8988T (cell line): ENCODE results near the gene GALNT12.

Experiments used
- DNase-seq: peaks from one replicate; pipeline ENCODE4 v3.0.0; 2011

Gene GALNT12

DNA sequence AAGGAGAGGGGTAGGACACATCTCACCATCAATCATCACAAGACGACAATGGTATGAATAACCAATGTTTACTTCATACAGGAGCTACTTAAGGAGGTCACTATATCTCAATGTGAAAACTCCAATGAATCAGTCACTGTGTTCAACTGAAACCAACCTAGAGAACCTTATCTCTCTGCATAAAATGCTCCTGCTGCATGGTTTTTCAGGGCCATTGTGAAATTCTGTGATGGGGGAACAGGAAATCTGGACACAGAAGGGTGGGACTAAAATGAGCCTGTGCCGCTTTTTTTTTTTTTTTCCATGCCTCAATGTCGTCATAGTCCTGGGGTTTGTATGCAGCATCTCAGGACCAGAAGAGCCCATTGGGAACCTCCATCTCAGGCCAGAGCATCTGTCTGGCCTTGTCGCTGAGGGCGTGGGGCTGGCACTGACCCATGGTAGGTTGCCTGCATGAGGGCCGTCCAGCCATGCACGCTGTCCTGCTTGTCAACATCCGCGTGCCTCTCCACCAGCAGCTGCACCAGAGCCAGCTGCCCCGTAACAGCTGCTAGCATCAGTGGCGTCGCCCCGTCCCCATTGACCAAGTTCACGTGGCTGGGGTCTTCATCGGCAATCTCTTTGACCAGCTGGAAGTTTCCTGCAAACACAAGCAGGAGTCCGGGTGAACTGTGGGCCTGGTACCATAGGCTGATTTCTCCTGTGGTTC lies 23.8 kb upstream of the GALNT12 start:
- no peak for DNase-seq

DNA sequence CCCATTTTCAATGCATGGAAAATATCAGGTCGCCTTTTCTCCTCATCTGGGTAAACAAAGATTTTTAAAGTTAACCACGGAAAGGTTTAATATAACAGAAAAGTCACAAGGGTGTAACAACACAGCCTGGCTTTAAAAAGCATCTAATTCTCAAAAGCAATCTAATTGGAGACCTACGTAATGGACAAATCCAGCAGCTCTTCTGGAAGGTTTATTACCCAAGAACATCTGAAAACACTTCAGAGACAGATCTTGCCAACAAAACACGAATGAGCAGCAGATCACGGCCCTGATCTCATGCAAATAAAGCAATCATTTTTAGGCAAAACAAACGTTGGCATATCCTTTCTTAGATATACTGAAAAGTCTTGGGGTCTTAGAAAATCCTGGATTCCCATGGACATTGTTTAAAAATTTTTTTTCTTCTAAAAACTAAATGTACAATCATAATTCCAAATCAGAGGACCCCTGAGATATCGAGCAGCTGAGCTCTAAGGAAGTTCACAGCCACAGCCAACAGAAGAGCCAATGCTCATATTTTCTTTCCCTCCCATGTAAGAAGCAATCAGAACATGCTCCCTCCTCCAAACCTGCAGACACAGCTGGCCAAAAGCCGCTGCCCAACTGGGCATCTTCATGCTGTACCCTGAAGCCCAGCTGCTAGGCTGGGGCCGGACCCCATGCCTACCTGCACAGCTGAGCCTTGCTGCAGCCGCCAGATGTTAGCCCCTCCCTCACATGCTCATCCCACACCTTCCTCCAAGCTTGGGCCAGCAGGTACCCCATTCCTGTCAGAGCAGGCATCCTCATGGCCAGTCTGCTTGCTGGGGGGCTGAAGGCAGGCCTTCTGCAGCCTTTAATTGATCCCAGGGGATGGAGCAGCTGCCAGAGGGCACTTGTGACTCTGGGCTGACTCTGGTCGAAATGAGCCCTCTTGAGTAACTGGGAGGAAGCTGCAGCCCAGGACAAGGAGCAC lies 22.4 kb upstream of the GALNT12 start:
- no peak for DNase-seq

DNA sequence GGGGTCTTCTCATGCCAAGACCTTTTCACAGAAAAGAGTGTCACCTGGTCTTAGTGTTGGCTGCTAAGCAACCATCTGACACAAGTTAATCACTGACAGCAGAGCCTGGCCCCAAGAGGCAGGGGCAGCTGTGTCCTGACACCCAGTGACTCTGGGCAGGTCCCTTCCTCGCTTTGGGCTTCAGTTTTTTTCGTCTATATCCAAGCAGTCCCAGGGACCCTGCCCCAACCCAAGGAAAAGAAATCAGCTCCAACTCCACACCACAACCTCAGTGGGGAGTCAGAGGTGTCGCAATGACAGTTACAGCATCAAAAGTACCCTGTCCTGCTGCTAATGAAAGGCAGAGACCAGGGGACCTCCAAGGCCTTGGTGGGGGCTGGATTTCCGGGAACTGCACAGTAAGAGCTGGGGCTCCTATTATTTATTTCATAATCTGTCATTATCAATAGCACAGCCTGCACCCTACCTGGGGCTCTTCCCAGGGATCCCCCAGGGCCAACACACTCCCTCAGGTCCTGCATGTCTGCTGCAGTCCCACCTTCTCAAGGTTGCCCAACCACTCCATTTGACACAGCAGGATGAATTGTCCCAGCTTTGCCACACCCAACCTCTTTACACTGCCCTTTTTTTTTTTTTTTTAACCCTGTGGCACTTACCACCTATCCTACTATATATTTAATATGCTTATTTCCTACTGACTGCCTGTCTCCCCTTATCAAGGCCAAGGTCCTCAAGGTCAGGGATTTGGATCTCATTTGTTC lies 20.5 kb upstream of the GALNT12 start:
- DNase-seq = no peak

DNA sequence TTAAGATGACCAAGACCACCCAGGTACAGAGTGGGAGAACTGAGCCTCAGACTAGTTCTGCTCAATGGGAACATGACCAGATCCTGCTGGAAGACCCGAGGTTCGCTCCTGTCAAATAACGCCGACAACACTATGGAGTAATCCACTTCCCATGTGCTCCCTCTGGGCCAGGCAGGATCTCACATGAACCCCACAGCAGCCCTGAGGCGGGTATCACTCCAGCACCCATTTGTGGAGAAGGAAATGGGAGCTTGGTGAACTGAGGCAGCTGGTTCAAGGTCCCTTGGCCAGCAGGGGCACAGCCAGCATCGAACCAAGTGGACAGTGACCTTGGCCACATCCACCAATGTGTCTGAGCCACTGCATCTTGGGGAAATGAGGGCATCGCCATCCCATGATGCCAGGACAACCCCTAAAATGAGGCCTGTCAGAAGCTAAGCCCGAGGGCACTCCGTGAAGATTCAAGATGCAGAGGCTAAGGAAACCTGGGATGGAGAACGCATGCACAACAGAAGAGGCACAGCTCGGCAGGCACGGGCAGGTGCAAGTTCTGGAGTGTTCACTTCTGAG lies 19.6 kb upstream of the GALNT12 start:
- DNase-seq = no peak

DNA sequence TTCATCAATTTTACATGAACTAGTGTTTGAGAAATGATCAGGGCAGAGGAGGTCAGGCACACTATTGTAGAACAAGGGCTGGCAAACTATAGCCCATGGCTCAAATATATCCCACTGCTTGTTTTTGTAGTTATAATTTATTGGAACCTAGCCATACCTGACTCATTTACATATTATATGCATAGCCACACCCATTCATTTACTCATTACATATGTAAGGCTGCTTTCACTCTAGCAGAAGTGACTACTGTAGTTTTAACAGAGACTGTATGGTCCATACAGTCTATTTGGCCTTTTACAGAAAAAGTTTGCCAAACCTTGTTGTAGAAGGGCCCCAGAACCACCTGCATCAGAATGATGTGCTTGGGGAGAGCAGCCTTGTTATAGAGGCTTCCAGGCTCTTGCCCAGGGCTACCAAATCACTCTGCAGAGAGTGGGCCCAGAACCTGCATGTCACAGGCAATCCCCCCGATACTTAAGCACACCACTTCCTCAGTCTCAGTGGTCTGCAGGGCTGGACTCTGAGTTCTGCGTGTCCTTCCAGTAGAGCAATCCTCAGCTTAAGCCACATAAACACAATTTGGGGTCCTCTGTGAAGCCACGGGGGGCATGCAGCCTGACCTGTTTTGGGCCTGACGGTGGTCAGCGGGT lies 17.9 kb upstream of the GALNT12 start:
- DNase-seq = no peak

DNA sequence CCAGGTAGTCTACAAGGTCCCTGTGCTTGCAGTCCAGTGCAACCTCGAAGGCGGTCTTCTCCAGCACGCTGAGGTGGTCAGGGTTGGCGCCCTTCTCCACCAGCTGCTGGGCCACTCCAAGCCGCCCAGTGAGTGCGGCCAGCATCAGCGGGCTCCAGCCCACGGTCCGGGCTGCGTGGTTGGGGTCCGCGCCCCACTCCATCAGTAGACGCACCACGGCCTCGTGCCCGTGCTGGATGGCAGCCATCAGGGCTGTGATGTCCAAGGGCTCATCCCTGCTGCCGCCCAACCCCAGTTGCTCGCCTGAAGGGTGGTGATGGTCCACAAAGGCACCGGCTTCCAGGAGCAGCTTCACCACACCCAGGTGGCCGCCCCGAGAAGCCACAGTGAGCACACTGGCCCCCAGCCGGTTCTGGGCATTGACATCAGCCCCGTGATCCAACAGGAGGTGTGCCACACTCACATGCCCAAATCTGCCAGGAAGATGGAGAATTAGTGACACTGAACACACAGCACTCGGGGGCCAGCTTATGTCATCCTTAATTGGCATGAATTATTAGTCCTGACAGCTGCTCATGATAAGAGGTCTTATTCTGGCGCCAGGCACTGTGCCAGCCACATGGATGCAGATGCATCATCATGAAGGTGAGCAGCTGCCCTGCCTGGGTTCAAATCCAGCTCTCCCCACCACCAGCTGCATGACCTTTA lies 17.2 kb upstream of the GALNT12 start:
- DNase-seq = no peak

DNA sequence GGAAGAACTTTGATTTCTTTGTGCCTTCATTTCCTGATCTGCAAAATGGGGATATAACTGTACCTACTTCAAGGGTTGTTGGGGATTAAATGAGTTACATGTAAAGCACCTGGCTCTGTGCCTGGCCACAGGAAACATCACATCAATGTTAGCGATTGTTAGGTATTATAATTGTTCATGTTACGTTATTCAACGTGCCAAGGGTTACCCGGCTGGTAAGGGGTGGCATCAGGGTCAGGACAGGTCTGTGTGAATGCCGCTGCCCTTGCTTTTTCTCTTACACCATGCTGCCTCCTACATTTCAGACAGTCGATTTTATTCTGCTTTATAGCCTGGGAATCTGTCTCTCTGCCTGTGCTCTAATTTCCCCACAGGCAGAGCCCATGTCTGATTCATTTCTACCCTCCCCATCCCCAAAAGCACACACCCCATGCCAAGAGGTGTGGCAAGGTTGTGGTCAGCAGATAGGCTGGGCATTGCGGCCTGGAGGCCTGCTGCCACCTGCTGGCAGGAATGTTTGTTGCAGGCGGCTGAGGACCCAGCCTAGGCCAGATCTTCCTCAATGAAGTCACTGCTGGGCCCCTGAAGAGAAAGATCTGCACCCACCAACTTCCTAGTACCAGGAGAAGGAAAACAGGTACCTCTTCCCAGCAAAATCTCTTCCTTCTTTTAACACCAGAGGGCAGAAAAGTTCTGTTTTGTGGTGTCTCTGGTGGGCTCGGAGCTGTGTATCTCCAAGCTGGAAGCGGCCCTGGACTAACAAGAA lies 16.4 kb upstream of the GALNT12 start:
- DNase-seq = peak; percentile 78

DNA sequence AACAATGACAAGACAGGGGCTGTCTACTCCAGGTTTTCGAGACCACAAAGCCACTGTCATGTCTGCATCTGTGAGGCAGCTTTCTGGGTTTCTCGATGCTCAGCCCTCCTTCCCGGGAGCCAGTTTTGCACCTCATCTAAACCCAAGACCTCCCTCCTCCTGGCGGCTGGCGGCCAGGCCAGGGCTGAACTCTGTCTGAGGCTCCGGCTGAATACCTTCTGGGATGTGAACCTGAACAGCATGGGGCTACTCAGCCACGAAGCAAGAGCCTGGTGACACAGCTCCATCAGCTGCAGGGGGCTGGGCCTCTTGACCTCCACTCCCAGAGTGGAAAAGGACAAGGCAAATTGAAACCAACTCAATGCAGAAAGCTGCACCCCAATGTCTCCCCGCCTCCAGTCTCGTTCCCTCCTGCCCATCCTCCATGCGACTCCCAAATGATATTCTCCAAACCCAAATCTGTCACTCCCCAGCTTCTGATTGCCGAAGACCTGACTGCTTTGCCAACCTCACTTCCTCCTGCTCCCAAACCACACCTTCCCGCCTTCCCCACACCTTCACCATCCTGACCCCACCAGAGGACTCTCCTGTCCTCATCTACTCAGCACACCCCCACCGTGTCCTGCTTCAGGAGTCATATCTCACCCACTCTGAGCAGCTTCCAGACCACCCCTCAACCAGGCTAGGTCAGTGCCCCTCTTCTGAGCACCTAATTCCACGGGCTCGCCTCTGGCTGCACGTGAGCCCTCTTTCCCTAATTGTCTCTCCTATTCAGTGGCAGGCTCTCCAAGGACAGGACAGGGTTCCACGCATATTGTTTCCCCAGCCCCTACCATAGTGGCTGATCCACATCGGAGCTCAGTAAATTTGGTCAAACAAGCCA lies 15.6 kb upstream of the GALNT12 start:
- DNase-seq = no peak

DNA sequence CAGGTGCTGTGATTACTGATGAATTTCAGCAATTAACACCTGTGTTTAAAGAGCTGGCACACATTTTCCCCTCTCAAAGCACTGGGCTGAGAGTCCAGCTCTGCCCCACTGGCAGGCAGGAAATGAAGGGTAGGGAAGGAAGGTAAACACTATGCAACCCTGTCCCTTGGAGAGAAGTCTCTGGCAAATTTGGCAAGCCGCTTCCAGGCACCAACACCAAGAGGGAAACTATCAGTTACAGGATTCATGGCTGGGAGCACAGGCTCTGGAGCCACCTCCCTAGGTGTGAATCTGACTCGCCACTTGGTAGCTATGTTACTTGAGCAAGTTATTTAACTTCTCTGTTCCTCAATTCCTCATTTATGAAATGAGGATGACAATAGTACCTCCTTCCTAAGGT lies 14.4 kb upstream of the GALNT12 start:
- DNase-seq = no peak

DNA sequence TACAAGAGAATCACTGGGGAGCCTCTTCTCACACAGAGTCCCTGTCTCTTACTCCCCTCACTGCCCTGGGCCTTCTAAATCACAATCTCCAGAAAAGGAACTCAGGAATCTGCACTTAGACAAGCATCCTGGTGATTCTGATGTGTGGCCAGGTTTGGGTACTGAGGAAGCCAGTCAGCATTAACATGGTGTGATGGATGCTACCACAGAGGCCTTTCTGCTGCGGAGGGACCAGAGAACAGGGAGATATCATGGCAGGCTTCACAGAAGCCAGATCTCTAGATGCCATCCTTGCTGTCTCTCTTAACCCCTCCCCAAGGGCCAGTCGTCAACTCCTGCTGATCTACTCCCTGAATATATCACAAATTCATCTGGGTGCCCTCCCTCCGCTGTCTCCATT lies 12.7 kb upstream of the GALNT12 start:
- DNase-seq = no peak

DNA sequence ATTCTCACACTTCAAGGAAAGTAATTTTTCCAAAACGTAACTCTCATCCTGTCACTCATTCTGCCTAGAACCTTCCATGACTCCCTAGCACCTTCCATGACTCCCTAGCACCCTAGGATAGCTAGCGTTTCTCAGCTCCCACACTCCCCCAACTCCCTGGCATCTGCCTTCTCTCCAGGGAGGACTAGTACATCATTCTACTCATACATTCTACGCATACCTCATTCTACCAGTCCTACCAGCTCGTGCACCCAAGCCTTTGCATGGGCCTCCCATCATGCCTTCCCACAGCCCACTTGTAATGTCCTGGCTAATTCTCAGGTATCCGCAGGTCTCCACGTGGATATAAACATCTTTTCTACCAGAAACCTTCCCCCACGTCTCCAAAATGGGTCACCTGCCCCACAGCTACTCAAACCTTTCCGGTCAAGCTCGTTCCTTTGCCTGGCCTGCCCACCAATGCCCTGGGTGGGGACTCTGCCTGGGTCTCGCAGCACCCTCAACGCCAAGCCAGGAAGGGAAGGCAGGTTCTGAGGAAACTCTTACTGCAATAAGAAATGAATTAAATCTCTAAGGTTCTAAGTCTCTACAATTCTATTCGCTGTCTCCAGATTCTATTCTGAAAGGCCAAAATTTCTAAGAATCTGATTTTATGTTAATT lies 12.0 kb upstream of the GALNT12 start:
- DNase-seq = no peak

DNA sequence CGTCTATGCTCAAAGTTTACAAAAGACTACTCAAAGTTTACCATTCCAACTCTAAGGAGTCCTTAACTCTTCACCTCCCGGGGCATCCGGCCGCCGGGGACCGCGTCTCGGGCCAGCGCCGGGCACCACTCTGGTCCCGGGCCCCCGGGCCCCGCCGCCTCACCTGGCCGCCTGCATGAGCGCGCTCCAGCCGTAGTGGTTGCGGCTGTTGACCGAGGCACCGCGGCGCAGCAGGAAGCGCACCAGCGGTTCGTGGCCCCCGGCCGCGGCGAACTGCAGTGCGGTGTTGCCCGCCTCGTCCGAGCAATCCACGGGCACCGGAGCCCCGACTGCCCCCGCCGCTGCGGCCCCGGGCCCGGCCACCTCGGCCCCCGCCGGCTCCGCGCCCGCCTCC lies 11.5 kb upstream of the GALNT12 start:
- DNase-seq = peak; percentile 56

DNA sequence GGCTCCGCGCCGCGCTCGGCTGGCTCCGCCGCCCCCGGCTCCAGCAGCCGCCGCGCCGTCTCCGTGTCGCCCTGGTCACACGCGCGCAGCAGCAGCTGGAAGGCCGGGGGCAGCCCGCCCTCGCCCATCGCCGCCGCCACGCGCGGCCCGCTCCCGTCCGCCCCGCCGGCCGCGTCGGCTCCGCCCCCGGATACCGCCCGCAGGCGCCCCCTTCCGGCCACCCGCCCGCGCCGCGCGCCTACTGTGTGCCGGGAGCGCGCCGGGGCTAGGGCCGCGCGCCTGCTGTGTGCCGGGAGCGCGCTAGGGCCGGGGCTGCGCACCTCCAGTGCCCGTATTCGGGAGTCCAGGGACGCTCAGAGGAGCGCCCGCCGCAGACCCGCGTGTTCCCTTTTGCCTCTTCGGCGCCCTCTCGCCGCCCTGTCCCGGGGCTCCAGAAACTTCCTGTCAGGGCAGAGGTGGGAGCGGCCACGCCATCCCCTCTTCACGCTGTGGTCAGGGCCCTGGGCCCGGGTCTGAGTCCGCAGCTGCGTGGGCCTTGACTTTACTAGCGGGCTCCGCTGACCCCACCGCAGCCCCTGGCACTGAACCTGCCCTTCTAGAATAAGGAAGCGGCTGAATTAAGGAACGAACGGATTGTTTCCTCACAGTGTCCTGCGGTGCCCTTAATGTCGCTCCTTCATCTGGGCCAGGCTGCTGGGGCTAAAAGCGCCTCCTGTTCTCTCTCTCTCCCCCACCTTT lies 10.9 kb upstream of the GALNT12 start, which contains the start of gene ANKS6:
Gene ANKS6 (minus strand): TSS at position 192 of the 738 bp plus-strand sequence. CDS start 64 bp downstream, at position 128.
- peak; percentile 90 for DNase-seq

DNA sequence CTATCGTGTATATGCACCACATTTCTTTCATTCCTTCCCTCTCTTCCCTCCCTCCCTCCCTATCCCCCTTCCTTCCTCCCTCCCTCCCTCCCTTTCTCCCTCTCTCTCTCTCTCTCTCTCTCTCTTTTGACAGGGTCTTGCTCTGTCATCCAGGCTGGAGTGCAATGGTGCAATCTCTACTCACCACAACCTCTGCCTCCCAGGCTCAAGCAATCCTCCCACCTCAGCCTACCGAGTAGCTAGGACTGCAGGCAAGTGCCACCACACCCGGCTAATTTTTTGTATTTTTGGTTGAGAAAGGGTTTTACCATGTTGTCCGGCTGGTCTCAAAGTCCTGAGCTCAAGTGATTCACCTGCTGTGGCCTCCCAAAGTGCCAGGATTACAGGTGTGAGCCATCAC lies 10.0 kb upstream of the GALNT12 start:
- no peak for DNase-seq

DNA sequence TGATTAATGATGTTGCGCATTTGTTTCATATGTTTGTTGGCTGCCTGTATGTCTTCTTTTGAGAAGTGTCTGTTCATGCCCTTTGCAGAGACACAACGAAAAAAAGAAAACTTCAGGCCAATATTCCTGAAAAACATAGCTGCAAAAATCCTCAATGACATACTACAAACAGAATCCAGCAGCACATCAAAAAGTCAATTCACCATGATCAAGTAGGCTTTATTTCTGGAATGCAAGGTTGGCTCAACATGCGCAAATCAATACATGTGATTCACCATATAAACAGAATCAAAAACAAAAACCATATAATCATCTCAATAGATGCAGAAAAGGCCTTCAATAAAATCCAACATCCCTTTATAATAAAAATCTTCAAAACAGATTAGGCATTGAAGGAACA lies 9.2 kb upstream of the GALNT12 start:
- DNase-seq = no peak

DNA sequence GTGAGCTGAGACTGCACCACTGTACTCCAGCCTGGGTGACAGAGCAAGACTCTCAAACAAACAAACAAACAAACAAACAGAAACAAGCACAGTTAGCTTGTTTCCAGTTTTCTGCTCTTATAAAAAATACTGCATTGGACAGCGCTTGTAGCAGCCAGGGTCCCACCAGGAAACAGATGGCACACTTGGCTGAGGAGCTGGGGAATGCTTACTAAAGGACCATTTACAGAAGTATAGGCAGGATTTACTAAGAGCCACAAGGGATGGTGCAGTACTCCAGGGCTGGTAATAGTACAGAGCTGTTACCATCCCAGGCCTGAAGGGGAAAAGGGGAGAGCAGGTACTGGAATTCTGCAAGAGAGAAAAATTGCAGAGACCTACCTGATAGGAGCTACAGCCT lies 5.9 kb upstream of the GALNT12 start:
- no peak for DNase-seq

DNA sequence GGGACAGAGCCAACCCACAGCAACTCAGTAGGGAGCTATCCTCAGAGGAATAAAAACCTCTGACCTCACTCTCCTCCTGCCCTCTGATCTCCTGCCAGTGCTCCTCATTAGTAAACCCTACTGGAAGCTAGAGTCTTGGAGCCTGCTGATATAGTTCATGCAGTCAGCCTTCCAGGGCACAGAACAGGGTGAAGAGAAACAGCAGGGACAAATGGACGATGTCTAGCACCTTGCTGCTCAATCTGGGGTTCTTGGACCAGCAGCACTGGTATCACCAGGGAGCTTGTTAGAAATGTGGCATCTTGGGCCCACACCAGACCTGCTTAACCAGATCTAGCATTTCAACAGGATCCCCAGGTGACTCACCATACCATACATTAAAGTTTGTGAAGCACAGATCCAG lies 5.5 kb upstream of the GALNT12 start:
- no peak for DNase-seq

DNA sequence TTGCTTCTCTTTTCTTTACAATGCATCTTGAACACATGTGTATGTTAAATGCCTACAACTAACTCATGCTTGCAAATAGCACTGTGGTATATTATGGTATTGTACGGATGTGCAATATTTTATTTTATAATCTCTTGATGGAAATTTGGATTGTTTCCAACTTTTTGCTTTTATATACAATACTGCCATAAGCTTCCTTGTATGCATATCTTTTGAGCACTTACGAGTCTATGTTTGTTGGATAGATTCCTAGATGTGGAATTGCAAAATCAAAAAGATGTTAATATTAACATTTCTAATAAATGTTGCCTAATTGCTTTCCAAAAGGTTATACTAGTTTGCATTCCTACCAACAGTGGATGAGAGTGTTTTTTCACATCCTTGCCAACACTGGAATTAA lies 3.4 kb upstream of the GALNT12 start:
- DNase-seq = no peak
